ENCODE results near the gene P2RY8. TPM values are rescaled to one million over a fixed set of nuclear protein-coding genes. Genes with fewer than 3 reads are reported as not detected.
"Not testable (repeated sequence)": the region's sequence is repeated elsewhere in the genome, so short reads cannot be mapped to it uniquely, and the experiment has no call there.

P2RY8 gene
- total RNA-seq, 4 donors from 2014 or later, result 1.7 to 5.5 (median 2.9) TPM

DNA sequence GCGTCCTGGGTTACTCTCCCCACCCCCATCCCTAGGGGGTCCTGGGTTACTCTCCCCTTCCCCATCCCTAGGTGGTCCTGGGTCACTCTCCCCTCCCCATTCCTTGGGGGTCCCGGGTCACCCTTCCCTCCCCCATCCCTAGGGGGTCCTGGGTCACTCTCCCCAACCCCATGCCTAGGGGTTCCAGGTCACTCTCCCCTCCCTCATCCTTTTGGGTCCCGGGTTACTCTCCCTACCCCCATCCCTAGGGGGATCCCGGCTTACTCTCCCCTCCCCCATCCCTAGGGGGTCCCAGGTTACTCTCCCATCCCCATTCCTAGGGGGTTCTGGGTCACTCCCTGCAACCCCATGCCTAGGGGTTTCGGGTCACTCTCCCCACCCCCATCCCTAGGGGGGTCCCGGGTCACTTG lies 85.7 kb downstream of the P2RY8 start:
- ATAC-seq (ENCODE audit: low FRiP score) (no peak), DNase-seq (ENCODE audit: low spot score) (no peak)
- TF ChIP-seq, protein P1, sequence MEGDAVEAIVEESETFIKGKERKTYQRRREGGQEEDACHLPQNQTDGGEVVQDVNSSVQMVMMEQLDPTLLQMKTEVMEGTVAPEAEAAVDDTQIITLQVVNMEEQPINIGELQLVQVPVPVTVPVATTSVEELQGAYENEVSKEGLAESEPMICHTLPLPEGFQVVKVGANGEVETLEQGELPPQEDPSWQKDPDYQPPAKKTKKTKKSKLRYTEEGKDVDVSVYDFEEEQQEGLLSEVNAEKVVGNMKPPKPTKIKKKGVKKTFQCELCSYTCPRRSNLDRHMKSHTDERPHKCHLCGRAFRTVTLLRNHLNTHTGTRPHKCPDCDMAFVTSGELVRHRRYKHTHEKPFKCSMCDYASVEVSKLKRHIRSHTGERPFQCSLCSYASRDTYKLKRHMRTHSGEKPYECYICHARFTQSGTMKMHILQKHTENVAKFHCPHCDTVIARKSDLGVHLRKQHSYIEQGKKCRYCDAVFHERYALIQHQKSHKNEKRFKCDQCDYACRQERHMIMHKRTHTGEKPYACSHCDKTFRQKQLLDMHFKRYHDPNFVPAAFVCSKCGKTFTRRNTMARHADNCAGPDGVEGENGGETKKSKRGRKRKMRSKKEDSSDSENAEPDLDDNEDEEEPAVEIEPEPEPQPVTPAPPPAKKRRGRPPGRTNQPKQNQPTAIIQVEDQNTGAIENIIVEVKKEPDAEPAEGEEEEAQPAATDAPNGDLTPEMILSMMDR (IDR thresholded peaks at IDR 0.05), result no peak

DNA sequence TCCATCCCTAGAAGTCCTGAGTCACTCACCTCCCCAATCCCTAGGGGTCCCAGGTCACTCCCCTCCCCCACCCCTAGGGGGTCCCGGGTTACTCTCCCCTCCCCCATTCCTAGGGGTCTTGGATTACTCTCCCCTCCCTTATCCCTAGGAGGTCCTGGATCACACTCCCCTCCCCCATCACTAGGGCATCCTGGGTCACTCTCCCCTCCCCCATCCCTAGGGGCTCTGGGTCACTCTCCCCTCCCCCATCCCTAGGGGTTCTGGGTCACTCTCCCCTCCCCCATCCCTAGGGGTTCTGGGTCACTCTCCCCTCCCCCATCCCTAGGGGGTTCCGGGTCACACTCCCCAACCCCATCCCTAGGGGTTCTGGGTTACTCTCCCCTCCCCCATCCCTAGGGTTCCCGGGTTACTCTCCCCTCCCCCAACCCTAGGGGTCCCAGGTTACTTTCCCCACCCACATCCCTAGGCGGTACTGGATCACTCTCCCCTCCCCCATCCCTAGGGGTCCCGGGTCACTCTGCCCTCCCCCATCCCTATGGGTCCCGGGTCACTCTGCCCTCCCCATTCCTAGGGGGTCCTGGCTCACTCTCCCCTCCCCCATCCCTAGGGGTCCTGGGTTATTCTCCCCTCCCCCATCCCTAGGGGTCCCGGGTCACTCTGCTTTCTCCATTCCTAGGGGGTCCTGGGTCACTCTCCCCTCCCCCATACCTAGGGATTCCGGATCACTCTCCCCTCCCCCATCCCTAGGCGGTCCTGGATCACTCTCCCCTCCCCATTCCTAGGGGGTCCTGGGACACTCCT lies 86.4 kb downstream of the P2RY8 start:
- DNase-seq (ENCODE audit: low spot score) (no peak), ATAC-seq (ENCODE audit: low FRiP score) (no peak)
- TF ChIP-seq, protein P1 (IDR thresholded peaks at IDR 0.05), result no peak

DNA sequence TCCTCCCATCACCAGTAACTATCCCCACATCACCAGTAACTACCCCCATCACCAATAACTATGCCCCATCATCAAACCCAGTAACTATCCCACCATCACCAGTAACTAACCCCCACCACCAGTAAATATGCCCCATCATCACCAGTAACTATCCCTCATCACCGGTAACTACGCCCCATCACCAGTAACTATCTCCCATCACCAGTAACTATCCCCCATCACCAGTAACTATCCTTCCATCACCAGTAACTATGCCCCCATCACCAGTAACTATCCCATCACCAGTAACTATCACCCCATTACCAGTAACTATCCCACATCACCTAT lies 87.2 kb downstream of the P2RY8 start:
- DNase-seq (ENCODE audit: low spot score) (no peak), ATAC-seq (ENCODE audit: low FRiP score) (no peak)
- TF ChIP-seq, protein P1 (IDR thresholded peaks at IDR 0.05), result no peak

DNA sequence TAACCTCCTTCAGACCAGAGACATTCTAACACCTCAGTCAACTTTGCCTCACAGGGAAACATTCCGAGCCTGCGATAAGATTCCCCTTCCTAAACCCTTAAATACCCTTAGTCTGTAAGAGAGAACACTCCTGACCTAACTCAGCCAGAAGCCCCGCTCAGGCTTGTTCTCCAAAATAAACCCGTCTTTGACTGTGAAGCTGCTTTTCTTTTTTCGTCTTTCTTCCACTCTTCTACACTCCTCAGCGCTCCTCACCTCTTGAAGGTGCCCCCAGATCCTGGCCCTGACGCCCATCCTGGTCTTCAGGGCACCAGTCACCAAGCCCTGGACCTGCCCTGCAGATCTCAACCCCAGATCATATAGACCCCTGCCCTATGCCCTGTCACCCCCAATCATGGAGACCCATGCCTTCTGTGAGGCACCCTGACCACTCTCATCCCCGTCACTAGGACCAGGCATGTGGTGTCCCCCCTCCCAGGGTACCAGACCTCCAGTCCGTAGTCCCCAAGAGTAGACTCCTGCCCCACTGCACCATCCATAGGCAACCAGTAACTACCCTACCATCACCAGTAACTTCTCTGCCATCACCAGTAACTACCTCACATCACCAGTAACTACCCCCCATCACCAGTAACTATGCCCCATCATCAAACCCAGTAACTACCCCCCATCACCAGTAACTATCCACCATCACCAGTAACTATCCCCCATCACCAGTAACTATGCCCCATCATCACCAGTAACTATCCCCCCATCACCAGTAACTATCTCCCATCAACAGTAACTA lies 87.8 kb downstream of the P2RY8 start:
- ATAC-seq (ENCODE audit: low FRiP score) (no peak), DNase-seq (ENCODE audit: low spot score) (no peak)
- TF ChIP-seq, protein P1 (IDR thresholded peaks at IDR 0.05), result no peak

DNA sequence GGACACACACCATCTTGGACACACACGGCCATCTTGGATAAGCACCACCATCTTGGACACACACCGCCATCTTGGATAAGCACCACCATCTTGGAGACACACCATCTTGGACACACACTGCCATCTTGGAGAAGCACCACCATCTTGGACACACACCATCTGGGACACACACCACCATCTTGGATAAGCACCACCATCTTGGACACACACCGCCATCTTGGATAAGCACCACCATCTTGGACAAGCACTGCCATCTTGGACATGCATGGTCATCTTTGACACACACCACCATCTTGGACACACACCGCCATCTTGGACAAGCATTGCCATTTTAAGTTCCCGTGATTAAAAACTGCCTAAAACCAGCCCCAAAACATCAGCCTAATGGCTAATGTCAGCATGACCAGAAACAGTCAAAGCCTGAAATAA lies 88.4 kb downstream of the P2RY8 start:
- not testable (repeated sequence) for ATAC-seq (ENCODE audit: low FRiP score); DNase-seq (ENCODE audit: low spot score)

DNA sequence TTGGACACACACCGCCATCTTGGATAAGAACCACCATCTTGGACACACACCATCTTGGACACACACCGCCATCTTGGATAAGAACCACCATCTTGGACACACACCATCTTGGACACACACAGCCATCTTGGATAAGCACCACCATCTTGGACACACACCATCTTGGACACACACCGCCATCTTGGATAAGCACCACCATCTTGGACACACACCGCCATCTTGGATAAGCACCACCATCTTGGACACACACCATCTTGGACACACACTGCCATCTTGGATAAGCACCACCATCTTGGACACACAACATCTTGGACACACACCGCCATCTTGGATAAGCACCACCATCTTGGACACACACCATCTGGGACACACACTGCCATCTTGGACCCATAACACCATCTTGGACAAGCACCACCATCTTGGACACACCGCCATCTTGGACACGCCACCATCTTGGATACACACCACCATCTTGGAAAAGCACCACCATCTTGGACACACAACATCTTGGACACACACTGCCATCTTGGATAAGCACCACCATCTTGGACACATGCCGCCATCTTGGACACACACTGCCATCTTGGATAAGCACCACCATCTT lies 88.9 kb downstream of the P2RY8 start:
- not testable (repeated sequence) for ATAC-seq (ENCODE audit: low FRiP score); DNase-seq (ENCODE audit: low spot score)

DNA sequence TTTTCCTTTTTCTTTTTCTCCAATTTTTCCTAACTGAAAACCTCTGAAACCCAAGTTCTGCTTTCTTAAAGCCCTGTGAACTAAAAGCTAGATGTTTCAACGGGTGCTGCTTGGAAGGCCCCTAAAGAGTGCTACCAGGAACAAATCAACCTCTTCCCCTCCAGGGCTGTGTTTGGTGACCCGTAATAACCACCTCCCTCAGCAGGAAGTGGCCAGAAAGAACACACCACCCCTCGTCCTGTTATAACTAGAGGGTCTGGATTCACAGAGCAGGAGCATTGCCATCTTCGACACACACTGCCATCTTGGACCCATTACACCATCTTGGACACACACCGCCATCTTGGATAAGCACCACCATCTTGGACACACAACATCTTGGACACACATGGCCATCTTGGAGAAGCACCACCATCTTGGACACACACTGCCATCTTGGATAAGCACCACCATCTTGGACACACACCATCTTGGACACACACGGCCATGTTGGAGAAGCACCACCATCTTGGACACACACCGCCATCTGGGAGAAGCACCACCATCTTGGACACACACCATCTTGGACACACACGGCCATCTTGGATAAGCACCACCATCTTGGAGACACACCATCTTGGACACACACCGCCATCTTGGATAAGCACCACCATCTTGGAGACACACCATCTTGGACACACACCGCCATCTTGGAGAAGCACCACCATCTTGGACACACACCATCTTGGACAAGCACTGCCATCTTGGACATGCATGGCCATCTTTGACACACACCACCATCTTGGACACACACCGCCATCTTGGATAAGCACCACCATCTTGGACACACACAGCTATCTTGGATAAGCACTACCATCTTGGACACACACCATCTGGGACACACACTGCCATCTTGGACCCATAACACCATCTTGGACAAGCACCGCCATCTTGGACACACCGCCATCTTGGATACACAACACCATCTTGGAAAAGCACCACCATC lies 89.7 kb downstream of the P2RY8 start:
- ATAC-seq (ENCODE audit: low FRiP score); DNase-seq (ENCODE audit: low spot score): not testable (repeated sequence)
